Thyroid gland (tissue), 4 donors: ENCODE results near the gene FMR1NB.

Experiments
- CTCF ChIP-seq, 6 experiments: fragments of 200-600 bp in 3 of 6; fragments of 450-650 bp in 3 of 6; sonication (generic) in 3 of 6; IDR thresholded peaks; one replicate each; pipeline ENCODE4 v1.5.1; 2016 to 2019; ENCODE audit warnings: antibody characterized with exemption in 6 of 6, mild to moderate bottlenecking in 2 of 6, inconsistent platforms in 1 of 6, moderate library complexity in 1 of 6
- POLR2A ChIP-seq, 2 donors: fragments of 450-650 bp; IDR thresholded peaks; one replicate each; pipeline ENCODE4 v1.6.1; 2017; ENCODE audit warnings: antibody characterized with exemption in 2 of 2, mild to moderate bottlenecking in 2 of 2, moderate library complexity in 1 of 2

DNA sequence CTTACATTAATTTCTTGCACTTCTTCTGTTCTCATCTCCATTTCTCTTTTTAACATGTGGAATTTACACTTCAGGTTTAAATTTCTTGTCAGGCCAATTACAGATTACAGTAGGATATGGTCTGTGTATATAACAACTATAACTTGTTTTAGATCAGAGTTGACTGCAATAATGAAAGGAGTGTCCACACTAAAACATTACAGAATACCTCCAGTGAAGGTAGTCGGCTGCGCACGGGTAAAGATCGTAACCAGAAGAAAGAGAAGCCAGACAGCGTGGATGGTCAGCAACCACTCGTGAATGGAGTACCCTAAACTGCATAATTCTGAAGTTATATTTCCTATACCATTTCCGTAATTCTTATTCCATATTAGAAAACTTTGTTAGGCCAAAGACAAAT lies 32.6 kb upstream of the FMR1NB start:
- TF ChIP-seq CTCF (IDR thresholded peaks at IDR 0.05) (no peak), POLR2A (IDR thresholded peaks at IDR 0.05) (no peak)
